ENCODE measurements around the gene ZSCAN30. TPM values are rescaled to one million over a fixed set of nuclear protein-coding genes. Genes with fewer than 3 reads are reported as not detected.
A peak's percentile ranks its signal among the peaks of the same experiment; 100 is the strongest.

ZSCAN30 gene
- total and polyA plus RNA-seq, 2 of the 13 experiments (the other 11 are each of a cell fraction or from before 2014, with no cell fraction given): 7.4 to 7.7 TPM

DNA sequence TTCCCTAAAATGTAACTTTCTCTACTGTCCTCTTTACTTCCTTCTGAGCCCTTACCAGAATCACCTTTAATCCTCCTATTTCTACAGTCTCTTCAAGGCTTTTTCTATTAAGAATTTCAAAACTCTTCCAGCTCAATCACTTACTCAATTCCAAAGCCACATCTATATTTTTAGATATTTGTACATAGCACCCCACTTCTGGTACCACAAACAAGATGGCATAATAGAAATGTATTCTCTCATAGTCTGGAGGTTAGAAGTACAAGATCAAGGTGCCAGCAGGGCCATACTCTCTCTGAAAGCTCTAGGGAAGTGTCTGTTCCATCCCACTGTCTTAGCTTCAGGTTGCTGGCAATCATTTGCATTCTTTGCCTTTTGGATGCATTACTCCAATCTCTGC, 11.1 kb downstream of the ZSCAN30 start:
- POLR2A ChIA-PET: no interaction called here
- no peaks in the 10 kb centered on the region for H3K27me3 ChIP-seq (ENCODE audit: control insufficient read depth in 1 of 2, insufficient read depth in 2 of 2, low read length in 2 of 2)
- in situ Hi-C loops (cut with HindIII; ENCODE audit: extremely low pct_ligation_motif_present, low pct_unique_long_range_greater_than_20kb): no loop called here
- intact Hi-C loops (cut with micrococcal nuclease; ENCODE audit: unreplicated experiment): no loop called here
- no peak overlapping the region for H3K27ac ChIP-seq (ENCODE audit: extremely low read length, insufficient read depth, low read length)
- BruUV-seq (replicated peaks): no TSS peak
- peaks cover 4% of the 10 kb centered on the region; the same call in 1 of the 2 replicates for H3K9me3 ChIP-seq (ENCODE audit: low read length)
- no peak overlapping the region for H3K9ac ChIP-seq (ENCODE audit: insufficient read depth, low read depth, low read length)
- H3K36me3 ChIP-seq (replicated peaks in 1 of 2; ENCODE audit: control insufficient read depth in 1 of 2, insufficient read depth in 2 of 2, low read length in 2 of 2): peaks cover 0 to 11% of the 10 kb centered on the region in 2 experiments; a peak in 1 of 5 replicates
- no peak for TF ChIP-seq SMYD3 (CRISPR knock-in tag; IDR thresholded peaks at IDR 0.05)
- no peak overlapping the region for H3K4me2 ChIP-seq (ENCODE audit: low read depth, low read length)
- DNase-seq (ENCODE audit: low spot score): no peak
- no peaks in the 10 kb centered on the region for H3K79me2 ChIP-seq (ENCODE audit: insufficient read depth, low read length)
- no peak overlapping the region for H3K4me3 ChIP-seq (replicated peaks in 1 of 3; ENCODE audit: insufficient read depth in 1 of 3, low read depth in 2 of 3, low read length in 3 of 3)
- no peak for FAIRE-seq
- H3K4me1 ChIP-seq (ENCODE audit: insufficient read depth, low read length): no peaks in the 10 kb centered on the region
- CTCF ChIA-PET (ENCODE audit: low intra/inter-chr PET ratio, low total read pairs): no interaction called here
- no peak for ATAC-seq
- no peak overlapping the region for H2AFZ ChIP-seq (ENCODE audit: low read length)
- H4K20me1 ChIP-seq (ENCODE audit: insufficient read depth, low read length): no peaks in the 10 kb centered on the region

DNA sequence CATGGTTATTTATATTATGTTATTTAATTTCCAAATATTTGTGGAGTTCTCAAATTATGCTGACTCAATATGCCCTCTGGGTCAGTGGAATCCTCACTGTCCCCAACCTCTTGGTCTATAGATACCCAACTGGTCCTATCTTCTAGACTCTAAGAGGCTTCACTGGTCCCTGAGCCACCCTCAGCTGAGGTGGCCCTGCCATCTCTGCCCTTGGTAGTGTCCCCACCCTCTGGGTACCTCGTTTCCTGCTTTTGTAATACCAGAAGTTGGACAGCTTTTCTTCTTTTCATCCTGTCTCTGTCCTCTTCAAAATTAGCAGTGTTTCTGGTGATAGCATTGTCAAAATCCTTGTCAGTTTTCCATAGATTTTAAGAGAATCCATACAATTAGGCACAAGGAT, 11.9 kb downstream of the ZSCAN30 start:
- CTCF ChIA-PET (ENCODE audit: low intra/inter-chr PET ratio, low total read pairs): no interaction called here
- FAIRE-seq: no peak
- H3K9ac ChIP-seq (ENCODE audit: insufficient read depth, low read depth, low read length): no peak overlapping the region
- no peak overlapping the region for H3K27ac ChIP-seq (ENCODE audit: extremely low read length, insufficient read depth, low read length)
- no peaks in the 10 kb centered on the region for H3K9me3 ChIP-seq (ENCODE audit: low read length)
- BruUV-seq (replicated peaks): no TSS peak
- no peaks in the 10 kb centered on the region for H4K20me1 ChIP-seq (ENCODE audit: insufficient read depth, low read length)
- H3K79me2 ChIP-seq (ENCODE audit: insufficient read depth, low read length): no peaks in the 10 kb centered on the region
- intact Hi-C loops (cut with micrococcal nuclease; ENCODE audit: unreplicated experiment): no loop called here
- H3K4me3 ChIP-seq (replicated peaks in 1 of 3; ENCODE audit: insufficient read depth in 1 of 3, low read depth in 2 of 3, low read length in 3 of 3): no peak overlapping the region
- no peak for DNase-seq (ENCODE audit: low spot score)
- H3K4me2 ChIP-seq (ENCODE audit: low read depth, low read length): no peak overlapping the region
- ATAC-seq: no peak
- H3K36me3 ChIP-seq (replicated peaks in 1 of 2; ENCODE audit: control insufficient read depth in 1 of 2, insufficient read depth in 2 of 2, low read length in 2 of 2): 0 out of 5 replicates have a peak, but pooled peaks cover 0 to 4% of the 10 kb centered on the region in 2 experiments
- H3K27me3 ChIP-seq (ENCODE audit: control insufficient read depth in 1 of 2, insufficient read depth in 2 of 2, low read length in 2 of 2): no peaks in the 10 kb centered on the region
- POLR2A ChIA-PET: no interaction called here
- H2AFZ ChIP-seq (ENCODE audit: low read length): no peak overlapping the region
- no peaks in the 10 kb centered on the region for H3K4me1 ChIP-seq (ENCODE audit: insufficient read depth, low read length)
- in situ Hi-C loops (cut with HindIII; ENCODE audit: extremely low pct_ligation_motif_present, low pct_unique_long_range_greater_than_20kb): no loop called here
- TF ChIP-seq, protein P1, sequence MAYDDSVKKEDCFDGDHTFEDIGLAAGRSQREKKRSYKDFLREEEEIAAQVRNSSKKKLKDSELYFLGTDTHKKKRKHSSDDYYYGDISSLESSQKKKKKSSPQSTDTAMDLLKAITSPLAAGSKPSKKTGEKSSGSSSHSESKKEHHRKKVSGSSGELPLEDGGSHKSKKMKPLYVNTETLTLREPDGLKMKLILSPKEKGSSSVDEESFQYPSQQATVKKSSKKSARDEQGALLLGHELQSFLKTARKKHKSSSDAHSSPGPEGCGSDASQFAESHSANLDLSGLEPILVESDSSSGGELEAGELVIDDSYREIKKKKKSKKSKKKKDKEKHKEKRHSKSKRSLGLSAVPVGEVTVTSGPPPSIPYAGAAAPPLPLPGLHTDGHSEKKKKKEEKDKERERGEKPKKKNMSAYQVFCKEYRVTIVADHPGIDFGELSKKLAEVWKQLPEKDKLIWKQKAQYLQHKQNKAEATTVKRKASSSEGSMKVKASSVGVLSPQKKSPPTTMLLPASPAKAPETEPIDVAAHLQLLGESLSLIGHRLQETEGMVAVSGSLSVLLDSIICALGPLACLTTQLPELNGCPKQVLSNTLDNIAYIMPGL (CRISPR knock-in tag; IDR thresholded peaks at IDR 0.05; ENCODE audit: borderline replicate concordance in 1 of 2, low read depth in 1 of 2): no peak
- TF ChIP-seq MAFK (conservative IDR thresholded peaks at IDR 0.05 in 1 of 2, IDR thresholded peaks at IDR 0.05 in 1 of 2; ENCODE audit: low read length in 2 of 2): peak in 1 of 2 experiments; percentile 22; a peak in 1 of 4 replicates
- 61% methylated on average over 1 of the region's 1 CpG for WGBS (ENCODE audit: low lambda C conversion rate)

Data from HepG2 (cell line).